Fibroblast of mammary gland (primary cell): Measurements from ENCODE around the gene CENPO.

Source experiments
- DNase-seq: peaks from one replicate; pipeline ENCODE4 v3.0.0-alpha.2; 2010; ENCODE audit warnings: low read depth
- H3K4me3 ChIP-seq: 2 replicates; pipeline ENCODE4 v1.5.1; 2011; ENCODE audit warnings: low read depth, mild to moderate bottlenecking, low read length, moderate library complexity; ENCODE audit not compliant: control insufficient read depth
- TF ChIP-seq, protein P1 (sequence below): conservative IDR thresholded peaks from 2 replicates; pipeline ENCODE4 v1.5.1; 2011; ENCODE audit warnings: low read depth, low read length, inconsistent platforms; ENCODE audit not compliant: control insufficient read depth, insufficient read depth

Gene CENPO

DNA sequence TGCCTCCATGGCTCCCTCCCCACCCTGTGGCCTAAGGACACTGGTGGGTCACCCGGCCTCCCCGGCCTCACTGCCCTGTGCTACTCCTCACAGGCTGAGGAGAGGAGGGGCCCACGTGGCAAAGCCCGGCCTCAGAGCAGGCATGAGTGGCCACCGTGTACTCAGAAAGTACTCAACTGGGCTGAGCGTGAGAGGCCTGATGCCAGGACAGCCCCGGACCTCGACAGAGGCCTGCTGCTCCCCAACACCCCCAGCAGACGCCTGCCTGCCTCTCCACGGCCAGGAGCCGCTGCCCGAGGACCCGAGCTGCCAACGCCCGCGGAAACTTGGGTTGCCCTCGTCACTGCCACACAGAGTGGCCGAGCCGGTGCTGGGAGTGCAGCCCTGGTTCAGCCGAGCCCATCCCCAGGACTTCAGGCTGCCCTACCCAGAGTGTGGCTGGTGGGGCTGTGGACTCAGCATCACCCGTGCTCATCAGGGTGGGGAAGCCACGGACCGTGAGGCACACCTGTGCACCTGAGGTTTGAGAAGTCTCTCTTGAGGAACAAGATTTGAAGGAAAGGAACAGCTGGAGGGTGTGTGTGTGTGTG, 59.3 kb downstream of the CENPO start:
- TF ChIP-seq, protein P1, sequence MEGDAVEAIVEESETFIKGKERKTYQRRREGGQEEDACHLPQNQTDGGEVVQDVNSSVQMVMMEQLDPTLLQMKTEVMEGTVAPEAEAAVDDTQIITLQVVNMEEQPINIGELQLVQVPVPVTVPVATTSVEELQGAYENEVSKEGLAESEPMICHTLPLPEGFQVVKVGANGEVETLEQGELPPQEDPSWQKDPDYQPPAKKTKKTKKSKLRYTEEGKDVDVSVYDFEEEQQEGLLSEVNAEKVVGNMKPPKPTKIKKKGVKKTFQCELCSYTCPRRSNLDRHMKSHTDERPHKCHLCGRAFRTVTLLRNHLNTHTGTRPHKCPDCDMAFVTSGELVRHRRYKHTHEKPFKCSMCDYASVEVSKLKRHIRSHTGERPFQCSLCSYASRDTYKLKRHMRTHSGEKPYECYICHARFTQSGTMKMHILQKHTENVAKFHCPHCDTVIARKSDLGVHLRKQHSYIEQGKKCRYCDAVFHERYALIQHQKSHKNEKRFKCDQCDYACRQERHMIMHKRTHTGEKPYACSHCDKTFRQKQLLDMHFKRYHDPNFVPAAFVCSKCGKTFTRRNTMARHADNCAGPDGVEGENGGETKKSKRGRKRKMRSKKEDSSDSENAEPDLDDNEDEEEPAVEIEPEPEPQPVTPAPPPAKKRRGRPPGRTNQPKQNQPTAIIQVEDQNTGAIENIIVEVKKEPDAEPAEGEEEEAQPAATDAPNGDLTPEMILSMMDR: no peak
- no peak overlapping the region for H3K4me3 ChIP-seq
- DNase-seq: no peak

DNA sequence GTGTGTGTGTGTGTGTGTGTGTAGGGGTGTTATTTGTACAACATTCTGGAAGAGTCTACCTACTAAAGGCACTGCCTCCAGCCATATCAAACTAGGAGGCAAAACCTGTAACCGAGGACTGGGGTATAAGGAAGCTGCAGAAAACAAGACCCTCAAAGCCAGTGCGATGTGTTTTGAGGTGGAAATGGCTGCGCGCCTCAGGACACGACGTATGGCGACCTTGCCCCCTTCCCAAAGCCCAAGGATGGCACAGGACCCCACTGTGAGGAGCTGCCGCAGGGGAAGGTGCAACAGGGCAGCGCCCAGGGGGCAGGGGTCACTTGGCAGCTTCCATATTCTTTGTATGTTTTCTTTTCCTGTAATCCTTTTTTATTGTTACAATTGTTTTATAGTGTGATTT, 59.8 kb downstream of the CENPO start:
- TF ChIP-seq, protein P1: no peak

DNA sequence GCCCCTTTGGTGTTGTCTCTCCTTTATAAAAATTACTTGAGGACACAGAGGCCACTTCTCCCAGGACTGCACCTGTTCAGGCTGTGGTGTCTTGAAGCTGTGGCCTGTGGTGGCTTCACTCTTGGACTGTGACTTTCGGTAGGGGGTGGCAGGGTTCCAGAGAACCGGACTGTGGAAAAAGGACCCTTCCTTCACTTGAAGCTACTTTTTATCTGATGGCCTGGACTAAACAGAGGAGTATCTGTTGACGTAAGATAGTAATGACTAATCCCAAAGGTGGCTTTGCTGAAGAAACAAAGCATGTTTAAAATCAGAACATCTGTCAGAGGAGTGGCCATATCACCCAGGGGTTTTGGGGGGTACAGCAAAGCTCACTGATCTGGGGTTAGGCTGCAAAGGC, 60.8 kb downstream of the CENPO start:
- TF ChIP-seq, protein P1: no peak
- no peak overlapping the region for H3K4me3 ChIP-seq
- peak; percentile 27 for DNase-seq

More for the DNA sequence above, 59.8 kb downstream of the CENPO start:
- DNase-seq: no peak
- H3K4me3 ChIP-seq: no peak overlapping the region

DNA sequence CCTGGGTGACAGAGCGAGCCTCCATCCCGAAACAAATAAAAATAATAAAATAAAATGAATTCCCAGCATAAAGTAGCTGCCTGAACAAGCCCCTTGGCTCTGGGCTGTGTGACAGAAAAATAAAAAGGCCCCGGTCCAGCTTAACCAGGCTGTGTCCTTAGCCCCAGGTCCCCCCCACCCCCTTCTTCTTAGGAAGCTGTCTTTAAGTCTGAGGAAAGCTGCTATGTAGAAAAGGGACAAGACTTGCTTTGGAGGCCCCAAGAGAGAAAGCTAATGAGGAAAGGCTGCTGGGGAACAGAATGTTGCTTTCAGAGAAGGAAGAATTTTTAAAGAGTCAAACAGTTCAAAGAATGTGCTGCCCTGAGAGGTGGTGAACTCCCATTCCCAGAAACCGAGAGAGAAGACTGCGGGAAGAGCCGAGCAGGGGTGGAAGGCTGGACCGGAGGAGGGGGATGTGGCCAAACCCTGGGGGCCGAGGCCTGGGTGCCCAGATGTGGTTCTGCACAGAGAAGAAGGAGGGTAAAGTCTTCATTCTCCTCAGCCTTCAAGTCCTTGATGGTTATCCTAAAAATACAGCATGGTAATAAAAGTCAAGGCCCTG, 61.9 kb downstream of the CENPO start:
- TF ChIP-seq, protein P1: no peak
- peak; percentile 10 for DNase-seq
- H3K4me3 ChIP-seq: no peak overlapping the region

DNA sequence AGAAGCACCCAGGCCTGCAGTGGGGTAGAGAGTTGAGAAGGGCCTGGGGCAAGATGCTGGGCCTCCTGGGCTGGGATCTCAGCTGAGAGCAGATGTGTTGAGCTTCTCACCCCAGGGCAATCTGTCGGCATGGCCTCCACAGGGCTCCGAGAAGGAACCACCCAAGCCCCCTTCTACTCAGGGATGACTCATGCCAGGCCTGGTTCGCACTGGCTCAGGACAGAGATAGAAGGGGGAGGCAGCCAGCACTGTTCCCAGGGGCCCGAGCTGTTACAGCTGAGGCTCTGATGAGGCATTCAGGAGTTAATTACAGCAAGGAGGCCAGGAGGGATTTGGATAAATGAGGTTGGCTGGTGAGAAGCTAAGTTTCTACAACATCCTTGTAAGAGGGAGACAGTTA, 62.5 kb downstream of the CENPO start:
- H3K4me3 ChIP-seq: no peak overlapping the region
- TF ChIP-seq, protein P1: no peak
- peak; percentile 83 for DNase-seq

DNA sequence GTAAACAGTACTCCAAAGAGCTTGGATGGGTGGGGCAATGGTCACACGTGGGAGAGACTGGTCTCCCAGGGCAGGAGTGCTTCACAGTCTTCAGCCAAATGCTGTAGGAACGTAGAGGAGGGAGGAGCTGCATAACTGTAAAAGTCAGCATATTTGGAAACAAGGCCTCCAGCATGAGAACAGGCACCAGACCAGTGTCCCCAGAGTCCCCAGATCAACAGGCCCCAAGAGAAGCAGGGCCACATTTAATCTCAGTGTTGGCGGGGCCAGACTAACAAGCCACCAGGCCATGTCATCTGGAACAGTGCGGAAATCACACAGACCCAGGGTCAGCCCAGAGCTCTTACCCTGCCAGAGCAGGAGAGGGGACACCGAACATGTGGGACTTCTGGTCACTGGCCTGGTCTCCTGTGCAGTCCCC, 63.6 kb downstream of the CENPO start:
- no peak overlapping the region for H3K4me3 ChIP-seq
- DNase-seq: peak; percentile 16
- TF ChIP-seq, protein P1: no peak
